WTC11 (cell line): Measurements from ENCODE around the gene STPG3.

Experiments used
- CTCF ChIP-seq: fragments of 200-600 bp; IDR thresholded peaks from 2 replicates; pipeline ENCODE4 v1.8.0; 2022; ENCODE audit warnings: antibody characterized with exemption
- NR3C1 ChIP-seq: sonication (generic); formaldehyde crosslinking; conservative IDR thresholded peaks from 2 replicates; pipeline ENCODE4 v1.8.1; 2023; ENCODE audit warnings: low read depth, mild to moderate bottlenecking, missing genetic modification reagents
- ZBTB43 ChIP-seq: sonication (generic); formaldehyde crosslinking; IDR thresholded peaks from 2 replicates; pipeline ENCODE4 v1.8.1; 2023; ENCODE audit warnings: mild to moderate bottlenecking, missing genetic modification reagents

- no peak for TF ChIP-seq CTCF
- no peak for TF ChIP-seq NR3C1
- no peak for TF ChIP-seq ZBTB43 (CRISPR knock-in tag)
Measured at GRCh38 chr9:137217276-137218211, 33.5 kb upstream of the STPG3 start.
